ENCODE results near the gene NXT1.

DNA sequence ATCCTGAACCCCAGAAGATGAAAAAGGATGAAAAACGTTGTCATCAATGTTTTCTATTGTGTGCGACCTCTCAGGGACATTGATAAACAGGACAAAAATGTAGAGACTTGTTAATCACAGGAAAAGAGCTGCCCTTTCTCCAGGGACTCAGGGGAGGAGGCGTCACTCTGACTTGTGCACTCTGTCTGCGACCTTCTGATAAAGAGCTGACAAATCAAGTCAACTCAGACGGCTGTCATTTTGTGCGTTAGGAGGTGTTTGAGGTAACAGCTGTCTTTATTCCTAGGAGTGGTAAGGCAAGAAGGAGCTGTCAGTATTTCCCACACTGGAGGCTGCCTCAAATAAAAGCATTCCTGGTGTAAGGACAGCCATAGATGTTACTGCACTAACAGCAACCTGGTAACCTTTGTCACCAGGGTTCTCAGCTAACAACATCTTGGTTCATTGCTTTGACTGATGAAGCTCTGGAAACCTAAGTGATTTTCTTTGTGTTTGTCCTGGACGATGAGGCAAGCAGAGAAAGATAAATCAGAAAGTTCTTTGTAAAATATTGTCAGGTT is 38.6 kb upstream of the NXT1 start:
- TF ChIP-seq, protein P1, sequence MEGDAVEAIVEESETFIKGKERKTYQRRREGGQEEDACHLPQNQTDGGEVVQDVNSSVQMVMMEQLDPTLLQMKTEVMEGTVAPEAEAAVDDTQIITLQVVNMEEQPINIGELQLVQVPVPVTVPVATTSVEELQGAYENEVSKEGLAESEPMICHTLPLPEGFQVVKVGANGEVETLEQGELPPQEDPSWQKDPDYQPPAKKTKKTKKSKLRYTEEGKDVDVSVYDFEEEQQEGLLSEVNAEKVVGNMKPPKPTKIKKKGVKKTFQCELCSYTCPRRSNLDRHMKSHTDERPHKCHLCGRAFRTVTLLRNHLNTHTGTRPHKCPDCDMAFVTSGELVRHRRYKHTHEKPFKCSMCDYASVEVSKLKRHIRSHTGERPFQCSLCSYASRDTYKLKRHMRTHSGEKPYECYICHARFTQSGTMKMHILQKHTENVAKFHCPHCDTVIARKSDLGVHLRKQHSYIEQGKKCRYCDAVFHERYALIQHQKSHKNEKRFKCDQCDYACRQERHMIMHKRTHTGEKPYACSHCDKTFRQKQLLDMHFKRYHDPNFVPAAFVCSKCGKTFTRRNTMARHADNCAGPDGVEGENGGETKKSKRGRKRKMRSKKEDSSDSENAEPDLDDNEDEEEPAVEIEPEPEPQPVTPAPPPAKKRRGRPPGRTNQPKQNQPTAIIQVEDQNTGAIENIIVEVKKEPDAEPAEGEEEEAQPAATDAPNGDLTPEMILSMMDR (conservative IDR thresholded peaks at IDR 0.05; ENCODE audit: low read length) = no peak
- no peak for TF ChIP-seq EZH2phosphoT487 (IDR thresholded peaks at IDR 0.05; ENCODE audit: borderline replicate concordance, low read depth, low read length)
